ENCODE results near the gene ZEB2.

The ZEB2 gene

DNA sequence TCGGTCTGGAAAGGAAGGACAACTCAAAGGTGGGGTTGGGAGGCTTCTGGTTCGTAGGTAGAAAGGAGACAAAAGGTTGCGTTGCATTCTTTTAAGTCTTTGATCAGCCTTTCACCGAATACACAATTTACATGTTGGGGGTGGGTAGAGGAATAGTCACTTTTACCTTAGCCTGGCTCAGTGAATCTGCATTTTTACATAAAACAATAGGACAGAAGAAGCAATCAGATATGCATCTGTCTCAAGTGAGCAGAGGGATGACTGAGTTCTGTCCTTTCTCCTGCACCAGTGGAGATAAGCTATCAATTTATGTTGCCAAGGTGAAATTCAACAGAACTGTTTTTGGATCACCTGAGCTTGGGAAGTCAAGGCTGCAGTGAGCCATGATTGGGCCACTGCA is 173.7 kb downstream of the ZEB2 start:
- DNase-seq: no peak

DNA sequence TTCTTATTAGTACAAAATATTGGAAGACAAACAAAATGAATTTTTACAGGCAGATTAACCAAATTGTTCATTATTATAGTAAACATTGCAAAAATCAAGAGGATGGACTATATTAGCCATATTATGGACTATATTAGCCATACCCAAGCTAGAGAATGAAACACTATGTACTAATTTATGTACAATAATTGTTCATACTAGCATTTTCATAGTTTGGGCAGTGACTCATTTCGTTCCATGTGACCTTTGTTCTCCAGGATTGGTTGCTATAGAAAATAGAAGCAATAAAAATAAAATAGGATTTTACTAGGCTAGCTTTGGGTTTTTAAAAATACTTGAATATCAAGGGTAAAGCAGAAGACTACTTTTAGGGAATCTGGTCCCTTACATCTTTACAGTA is 176.8 kb downstream of the ZEB2 start:
- no peak for DNase-seq

DNA sequence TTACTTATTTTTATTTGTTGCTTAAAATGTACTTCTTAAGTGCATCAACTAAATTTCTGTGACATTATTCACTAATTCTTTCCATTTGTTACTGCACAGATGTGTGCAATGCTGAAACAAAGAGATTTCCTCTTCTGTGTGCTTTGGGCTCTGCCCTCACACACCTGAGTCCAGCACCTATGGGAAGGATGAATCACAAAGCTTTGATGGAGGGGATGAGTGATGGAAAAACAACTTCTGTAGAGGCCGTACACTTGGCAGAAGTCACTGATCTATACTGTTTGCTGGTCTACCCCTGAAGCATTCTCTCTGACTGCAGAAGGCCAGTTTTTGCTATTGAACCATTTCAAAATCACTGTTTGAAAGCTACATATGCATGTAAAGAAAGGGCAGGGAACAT is 178.4 kb downstream of the ZEB2 start:
- DNase-seq: no peak

DNA sequence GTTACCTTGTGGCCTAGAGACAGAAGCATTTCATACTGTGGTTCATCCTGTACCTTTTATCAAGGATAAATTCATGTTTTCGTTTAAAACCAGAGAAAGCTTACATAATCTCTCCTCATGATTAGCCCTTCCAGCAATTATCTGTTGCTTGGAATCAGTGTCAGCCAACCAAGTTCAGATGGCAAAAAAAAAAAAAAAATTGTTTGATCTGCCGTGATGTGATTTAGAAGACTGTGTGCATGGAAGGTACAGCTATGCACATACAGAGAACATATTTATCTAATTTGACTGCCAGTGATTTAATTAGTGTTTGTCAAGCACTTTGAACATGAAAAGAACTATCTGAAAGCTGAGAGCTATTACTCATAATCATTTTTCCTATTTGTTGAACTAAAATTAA is 180.9 kb downstream of the ZEB2 start:
- DNase-seq: no peak

DNA sequence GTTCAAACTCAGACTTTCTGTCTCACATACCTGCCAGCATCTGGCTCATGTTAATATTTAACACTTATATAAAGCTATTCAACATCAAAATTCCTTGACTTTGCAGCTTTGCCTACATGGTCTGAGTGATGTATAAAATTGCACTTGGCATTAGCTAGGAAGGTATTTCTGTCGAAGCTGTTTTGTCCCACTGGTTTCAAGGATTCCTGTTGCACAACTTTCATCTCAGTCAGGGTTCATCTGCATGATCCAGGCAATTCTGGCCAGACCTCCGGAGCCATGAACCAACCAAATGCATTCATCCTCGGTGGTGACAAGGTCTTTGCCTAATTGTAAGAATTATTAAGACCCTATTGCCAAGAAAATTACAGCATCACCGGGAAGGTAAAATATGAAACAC is 185.4 kb downstream of the ZEB2 start:
- no peak for DNase-seq
